ENCODE data around the gene ROPN1B. TPM values are rescaled to one million over a fixed set of nuclear protein-coding genes. Genes with fewer than 3 reads are reported as not detected.

The ROPN1B gene
- total and polyA plus RNA-seq, 11 donors = 1.1 to 8.1 (median 2.0) TPM

DNA sequence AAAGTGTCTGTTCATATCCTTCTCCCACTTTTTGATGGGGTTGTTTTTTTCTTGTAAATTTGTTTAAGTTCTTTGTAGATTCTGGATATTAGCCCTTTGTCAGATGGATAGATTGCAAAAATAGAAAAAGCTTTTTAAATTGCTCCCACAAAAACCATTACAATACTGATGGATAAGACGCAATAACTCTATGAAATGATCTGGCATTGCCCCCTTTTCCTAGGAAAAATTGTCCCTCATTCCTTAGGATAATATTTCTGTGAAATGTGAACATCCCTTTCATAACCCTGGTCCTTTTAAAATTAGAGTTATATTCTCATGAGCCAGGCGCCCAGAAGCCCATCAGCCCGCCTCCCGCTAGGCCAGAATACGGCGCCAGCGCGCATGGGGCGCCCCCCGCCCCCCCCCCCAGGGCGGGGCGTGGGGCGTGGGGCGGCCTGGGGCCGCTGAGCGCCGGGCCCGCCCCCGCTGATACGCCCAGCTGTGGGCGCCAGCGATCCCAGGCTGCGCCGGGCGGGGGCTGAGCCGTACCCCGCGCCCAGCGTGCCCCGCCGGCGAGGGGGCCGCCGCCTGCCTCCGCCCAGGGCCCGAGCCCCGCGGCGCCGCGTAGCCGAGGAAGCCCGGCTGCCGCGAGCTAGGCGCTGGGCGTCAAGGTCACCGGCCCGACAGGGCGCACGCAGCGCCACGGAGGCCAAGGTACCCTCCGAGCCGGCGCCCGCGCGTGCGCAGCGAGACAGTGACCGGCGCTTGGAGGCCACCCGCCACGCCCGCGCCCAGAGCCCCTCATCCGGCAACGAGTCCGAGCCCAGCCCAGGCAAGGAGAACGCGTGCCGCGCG, 11.1 kb upstream of the ROPN1B start:
- Histone ChIP-seq H3K9me3 (no peaks in the 10 kb centered on the region), H3K27ac (peak overlapping the region in 1 of 12 donors; percentile 48), H3K4me3 (peak overlapping the region in 7 of 12 donors; percentile 17 to 45 (median 36)), H3K27me3 (peaks cover 0 to 34% (median 6%) of the 10 kb centered on the region in 9 donors), H3K4me1 (no peaks in the 10 kb centered on the region), H3K36me3 (no peaks in the 10 kb centered on the region)
- WGBS, 4 donors = 4 to 16% (median 6%) methylated on average over 6 to 75 of the region's 75 CpGs
- peak in 3 of 4 donors; percentile 41 to 77 (median 69) for ATAC-seq
- TF ChIP-seq POLR2A (IDR thresholded peaks at IDR 0.05) = no peak
- TF ChIP-seq, protein P1, sequence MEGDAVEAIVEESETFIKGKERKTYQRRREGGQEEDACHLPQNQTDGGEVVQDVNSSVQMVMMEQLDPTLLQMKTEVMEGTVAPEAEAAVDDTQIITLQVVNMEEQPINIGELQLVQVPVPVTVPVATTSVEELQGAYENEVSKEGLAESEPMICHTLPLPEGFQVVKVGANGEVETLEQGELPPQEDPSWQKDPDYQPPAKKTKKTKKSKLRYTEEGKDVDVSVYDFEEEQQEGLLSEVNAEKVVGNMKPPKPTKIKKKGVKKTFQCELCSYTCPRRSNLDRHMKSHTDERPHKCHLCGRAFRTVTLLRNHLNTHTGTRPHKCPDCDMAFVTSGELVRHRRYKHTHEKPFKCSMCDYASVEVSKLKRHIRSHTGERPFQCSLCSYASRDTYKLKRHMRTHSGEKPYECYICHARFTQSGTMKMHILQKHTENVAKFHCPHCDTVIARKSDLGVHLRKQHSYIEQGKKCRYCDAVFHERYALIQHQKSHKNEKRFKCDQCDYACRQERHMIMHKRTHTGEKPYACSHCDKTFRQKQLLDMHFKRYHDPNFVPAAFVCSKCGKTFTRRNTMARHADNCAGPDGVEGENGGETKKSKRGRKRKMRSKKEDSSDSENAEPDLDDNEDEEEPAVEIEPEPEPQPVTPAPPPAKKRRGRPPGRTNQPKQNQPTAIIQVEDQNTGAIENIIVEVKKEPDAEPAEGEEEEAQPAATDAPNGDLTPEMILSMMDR (IDR thresholded peaks at IDR 0.05) = no peak
- DNase-seq = peak in 2 of 5 donors; percentile 45 to 50
- intact Hi-C loops (cut with DNase I) = no loop called here

DNA sequence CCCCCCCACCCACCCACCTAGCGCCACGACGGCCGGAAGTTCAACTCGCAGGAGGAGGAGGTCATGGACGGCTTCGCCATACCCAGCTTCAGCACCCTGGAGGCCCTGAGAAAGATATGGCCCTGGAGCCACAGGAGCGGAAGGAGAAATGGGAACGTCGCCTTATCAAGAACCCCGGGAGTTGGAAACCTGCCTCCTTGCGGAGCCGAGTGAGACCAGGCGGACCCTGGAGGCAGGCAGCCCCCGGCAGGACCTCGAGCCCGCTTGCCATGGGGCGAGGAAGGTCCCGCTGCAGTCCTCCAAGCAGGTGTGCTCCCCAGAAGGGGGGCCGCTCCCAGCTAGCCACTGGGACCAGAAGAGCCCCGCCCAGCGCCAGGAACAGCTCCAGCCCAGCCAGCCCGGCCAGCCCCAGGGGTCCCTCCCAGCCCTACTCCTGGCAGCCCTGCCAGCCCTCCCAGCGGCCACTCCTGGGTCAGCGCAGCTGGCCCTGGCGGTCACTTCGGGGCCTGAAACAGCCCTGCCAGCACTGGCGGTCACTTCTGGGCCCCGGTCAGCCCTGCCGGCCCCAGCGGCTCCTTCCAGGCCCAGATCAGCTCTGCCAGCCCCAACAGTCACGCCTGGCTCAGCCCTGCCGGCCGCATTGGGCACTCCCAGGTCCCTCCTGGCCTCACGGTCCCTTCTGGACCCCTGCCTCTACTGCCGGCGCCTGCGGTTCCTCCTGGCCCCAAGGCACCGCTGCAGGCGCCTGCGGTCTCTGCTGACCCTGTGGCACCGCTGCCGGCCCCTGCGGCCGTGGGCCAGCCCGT, 10.3 kb upstream of the ROPN1B start:
- H3K27me3 ChIP-seq = peaks cover 0 to 34% (median 6%) of the 10 kb centered on the region in 9 donors
- peaks cover 0 to 1% (median 0%) of the 10 kb centered on the region in 12 donors for H3K9me3 ChIP-seq
- TF ChIP-seq POLR2A (IDR thresholded peaks at IDR 0.05) = no peak
- TF ChIP-seq, protein P1 (IDR thresholded peaks at IDR 0.05) = no peak
- DNase-seq (peak in 1 of 5 donors; percentile 64), ATAC-seq (peak in 2 of 4 donors; percentile 18 to 23)
- H3K36me3 ChIP-seq = no peaks in the 10 kb centered on the region
- H3K4me3 ChIP-seq = peak overlapping the region in 7 of 12 donors; percentile 17 to 45 (median 36)
- 56 to 77% (median 75%) methylated on average over 19 to 46 of the region's 46 CpGs for WGBS, 4 donors
- intact Hi-C loops (cut with DNase I) = no loop called here
- H3K27ac ChIP-seq = peak overlapping the region in 1 of 12 donors; percentile 48
- H3K4me1 ChIP-seq = no peaks in the 10 kb centered on the region

- peak in 2 of 5 donors; percentile 26 to 57 for DNase-seq
- WGBS, 4 donors = 94 to 95% (median 94%) methylated on average over 24 to 39 of the region's 39 CpGs
- Histone ChIP-seq H3K4me3 (no peak overlapping the region), H3K4me1 (no peaks in the 10 kb centered on the region), H3K27ac (no peak overlapping the region), H3K27me3 (peaks cover 0 to 30% (median 6%) of the 10 kb centered on the region in 9 donors), H3K9me3 (peaks cover 0 to 6% (median 0%) of the 10 kb centered on the region in 12 donors), H3K36me3 (no peaks in the 10 kb centered on the region)
- no peak for TF ChIP-seq POLR2A (IDR thresholded peaks at IDR 0.05)
- TF ChIP-seq, protein P1 (IDR thresholded peaks at IDR 0.05) = no peak
- intact Hi-C loops (cut with DNase I) = no loop called here
- peak in 1 of 4 donors; percentile 21 for ATAC-seq
Observed at GRCh38 chr3:125959317-125960065, 9.5 kb upstream of the ROPN1B start.
